Naive B cell (primary cell): Measurements from ENCODE around the gene CNTRL. TPM values are rescaled to one million over a fixed set of nuclear protein-coding genes. Genes with fewer than 3 reads are reported as not detected.
"Not testable (repeated sequence)": the region's sequence is repeated elsewhere in the genome, so short reads cannot be mapped to it uniquely, and the experiment has no call there.

Experiments used
- ATAC-seq, 2 donors: fragments of 150-1000 bp; cut with Tn5 transposase; 2 replicates each; pipeline ENCODE4 v1.10.0; 2021; ENCODE audit warnings: low read depth in 2 of 2, mild to moderate bottlenecking in 2 of 2, moderate library complexity in 2 of 2
- DNase-seq: peaks from one replicate; pipeline ENCODE4 v3.0.0; 2022
- H3K27ac Mint-ChIP-seq, 6 donors: one replicate each; pipeline ENCODE4 v1.8.0; 2020 to 2022; ENCODE audit warnings: mild to moderate bottlenecking in 6 of 6, mixed read lengths in 6 of 6, moderate library complexity in 5 of 6, inconsistent platforms in 2 of 6
- H3K27me3 Mint-ChIP-seq, 3 donors: one replicate each; pipeline ENCODE4 v1.8.0; 2021 to 2022; ENCODE audit warnings: mixed read lengths in 3 of 3, mild to moderate bottlenecking in 1 of 3
- H3K36me3 Mint-ChIP-seq, 2 donors: one replicate each; pipeline ENCODE4 v1.8.0; 2020 to 2022; ENCODE audit warnings: mixed read lengths in 2 of 2, inconsistent platforms in 1 of 2, mild to moderate bottlenecking in 1 of 2
- H3K4me1 Mint-ChIP-seq, 3 donors: one replicate each; pipeline ENCODE4 v1.8.0; 2020 to 2022; ENCODE audit warnings: mixed read lengths in 3 of 3, inconsistent platforms in 1 of 3, mild to moderate bottlenecking in 1 of 3, moderate library complexity in 1 of 3
- H3K4me3 Mint-ChIP-seq, 8 donors: one replicate each; pipeline ENCODE4 v1.8.0; 2020 to 2022; ENCODE audit warnings: mild to moderate bottlenecking in 8 of 8, mixed read lengths in 8 of 8, moderate library complexity in 8 of 8, inconsistent platforms in 2 of 8
- H3K9me3 Mint-ChIP-seq, 7 donors: one replicate each; pipeline ENCODE4 v1.8.0; 2020 to 2022; ENCODE audit warnings: mixed read lengths in 7 of 7, mild to moderate bottlenecking in 5 of 7, inconsistent platforms in 2 of 7, moderate library complexity in 1 of 7
- polyA plus RNA-seq, 6 donors: library from polyadenylated mRNA; unstranded; fragments of 300-500 nt; fragmentation: Illumina TruSeq; gene quantifications; one replicate each; pipeline ENCODE4 v1.2.3, GENCODE V29; 2021; ENCODE audit warnings: low read depth in 6 of 6

Gene CNTRL
- 10 to 100 TPM in 5 of 6 donors, 1 to 10 TPM in 1; 7.5 to 43.2 (median 20.5) TPM for polyA plus RNA-seq

DNA sequence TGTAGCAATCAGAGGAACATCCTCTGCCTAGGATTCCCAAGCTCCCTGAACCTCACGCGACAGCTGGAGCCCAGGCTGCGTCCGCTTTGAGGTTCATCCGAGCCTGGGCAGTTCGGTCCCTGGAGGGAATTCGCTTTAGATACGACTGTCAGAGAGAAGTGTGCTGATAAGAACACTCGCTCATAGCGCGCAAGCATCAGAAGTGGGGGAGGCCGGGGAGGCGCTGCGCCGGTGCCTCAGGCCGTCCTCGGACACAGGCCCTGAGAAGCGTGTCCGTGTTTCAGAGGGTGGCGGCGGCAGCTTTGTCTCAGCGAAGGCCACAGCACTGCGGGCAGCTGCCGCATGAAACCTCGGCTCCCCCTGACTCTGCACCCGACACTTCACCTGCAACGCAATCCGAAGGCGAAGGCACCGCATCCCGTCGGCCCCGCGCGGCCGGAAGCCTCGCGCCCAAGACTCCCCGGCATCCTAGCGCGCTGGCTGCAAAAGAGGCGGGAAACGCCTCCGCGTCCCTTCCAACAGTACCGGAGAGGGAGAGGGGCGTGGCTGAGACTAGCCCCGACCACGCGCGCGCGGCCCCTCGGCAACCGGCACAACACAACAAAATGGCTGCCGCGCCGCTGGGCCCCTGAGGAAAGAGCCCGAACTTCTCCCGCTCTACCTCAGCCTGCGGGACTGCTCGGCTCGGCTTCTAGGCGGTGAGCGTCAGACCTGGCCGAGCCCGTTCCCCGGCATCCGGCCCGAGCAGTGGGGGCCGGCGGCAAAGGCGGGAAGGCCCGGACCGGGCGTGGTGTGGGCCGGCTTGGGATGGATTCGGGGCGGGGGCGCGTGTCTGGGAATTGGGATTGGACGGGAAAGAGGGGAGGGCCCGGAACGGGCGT is at the start of gene CNTRL:
Gene CNTRL (plus strand): TSS at position 586 of the 881 bp plus-strand sequence. CDS start 13,372 bp downstream, outside the sequence.
- ATAC-seq, result peak; percentile 70 to 73
- Mint-ChIP-seq H3K27me3 (no peaks in the 10 kb centered on the region), H3K9me3 (peaks cover 0 to 2% (median 0%) of the 10 kb centered on the region in 7 donors), H3K4me1 (peaks cover 49 to 73% (median 63%) of the 10 kb centered on the region in 3 donors), H3K4me3 (peak within 1 kb of the TSS; percentile 92 to 100 (median 100)), H3K36me3 (no peaks in the 10 kb centered on the region), H3K27ac (peak within 1 kb of the TSS; percentile 90 to 99 (median 98))
- peak; percentile 76 for DNase-seq

GRCh38 chr9:121026260-121026691 is 48.5 kb upstream of the CNTRL start:
- Mint-ChIP-seq H3K4me3 (no peak overlapping the region), H3K4me1 (no peaks in the 10 kb centered on the region), H3K9me3 (peaks cover 0 to 4% (median 0%) of the 10 kb centered on the region in 7 donors), H3K27ac (peak overlapping the region in 1 of 6 donors; percentile 45), H3K36me3 (peaks cover 6 to 14% of the 10 kb centered on the region in 2 donors), H3K27me3 (no peaks in the 10 kb centered on the region)
- DNase-seq (no peak), ATAC-seq (no peak)

DNA sequence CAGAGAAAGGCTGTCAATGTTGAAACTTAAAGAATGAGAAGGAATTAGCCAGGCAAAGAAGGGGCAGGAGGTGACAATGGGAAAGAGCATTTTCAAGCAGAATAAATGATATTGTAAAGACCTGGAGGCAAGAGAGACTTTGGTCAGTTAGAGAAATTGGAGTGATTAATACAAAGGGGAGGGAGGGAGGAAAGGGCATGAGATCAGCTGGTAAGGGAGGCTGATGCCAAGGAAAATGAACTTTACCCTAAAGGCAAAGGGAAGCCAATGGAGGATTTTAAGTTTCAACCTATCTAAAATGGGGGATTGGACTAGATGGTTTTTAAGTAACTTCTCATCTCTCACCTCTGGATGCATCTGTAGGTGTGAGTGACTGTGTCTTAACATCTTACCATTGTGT is 48.0 kb upstream of the CNTRL start:
- no peaks in the 10 kb centered on the region for H3K4me1 Mint-ChIP-seq
- H3K4me3 Mint-ChIP-seq, result no peak overlapping the region
- no peak for DNase-seq
- peaks cover 6 to 14% of the 10 kb centered on the region in 2 donors for H3K36me3 Mint-ChIP-seq
- H3K27ac Mint-ChIP-seq, result peak overlapping the region in 2 of 6 donors; percentile 45 to 88
- no peak for ATAC-seq
- H3K9me3 Mint-ChIP-seq, result peaks cover 0 to 4% (median 0%) of the 10 kb centered on the region in 7 donors
- no peaks in the 10 kb centered on the region for H3K27me3 Mint-ChIP-seq

DNA sequence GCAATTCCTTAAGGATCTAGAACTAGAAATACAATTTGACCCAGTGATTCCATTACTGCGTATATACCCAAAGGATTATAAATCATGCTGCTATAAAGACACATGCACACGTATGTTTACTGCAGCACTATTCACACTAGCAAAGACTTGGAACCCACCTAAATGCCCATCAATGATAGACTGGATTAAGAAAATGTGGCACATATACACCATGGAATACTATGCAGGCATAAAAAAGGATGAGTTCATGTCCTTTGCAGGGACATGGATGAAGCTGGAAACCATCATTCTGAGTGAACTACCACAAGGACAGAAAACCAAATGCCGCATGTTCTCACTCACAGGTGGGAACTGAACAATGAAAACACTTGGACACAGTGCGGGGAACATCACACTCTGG is 46.5 kb upstream of the CNTRL start:
- not testable (repeated sequence) for H3K4me1 Mint-ChIP-seq, H3K27ac Mint-ChIP-seq, H3K4me3 Mint-ChIP-seq, H3K9me3 Mint-ChIP-seq, DNase-seq, H3K27me3 Mint-ChIP-seq, ATAC-seq
- peaks cover 6 to 13% of the 10 kb centered on the region in 2 donors for H3K36me3 Mint-ChIP-seq

- Mint-ChIP-seq H3K4me1 (no peaks in the 10 kb centered on the region), H3K27me3 (no peaks in the 10 kb centered on the region), H3K9me3 (peaks cover 0 to 4% (median 0%) of the 10 kb centered on the region in 7 donors), H3K27ac (peak overlapping the region in 1 of 6 donors; percentile 9), H3K36me3 (peaks cover 6 to 8% of the 10 kb centered on the region in 2 donors), H3K4me3 (no peak overlapping the region)
- no peak for ATAC-seq
- DNase-seq, result no peak
Measured at GRCh38 chr9:121029469-121029868, 45.3 kb upstream of the CNTRL start.

DNA sequence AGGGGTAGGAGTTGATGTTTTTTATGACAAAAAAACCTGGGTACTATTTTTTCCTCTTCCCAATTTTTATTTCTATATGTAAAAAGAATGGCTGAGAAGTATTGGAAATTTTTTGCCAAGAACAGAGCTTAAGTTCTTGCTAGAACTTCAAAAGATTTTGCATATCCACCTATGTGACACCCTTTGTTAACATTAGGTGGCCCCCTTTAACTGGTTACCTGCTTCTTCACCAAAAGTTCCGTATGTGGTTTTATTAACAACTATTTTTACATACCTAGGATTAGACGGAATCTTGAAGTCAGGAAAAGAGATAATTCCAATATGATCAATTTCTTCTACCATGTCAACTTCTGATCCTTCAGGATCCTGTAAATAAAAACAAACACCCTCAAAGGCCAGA is 40.2 kb upstream of the CNTRL start:
- Mint-ChIP-seq H3K27me3 (no peaks in the 10 kb centered on the region), H3K27ac (no peak overlapping the region), H3K9me3 (peaks cover 0 to 5% (median 0%) of the 10 kb centered on the region in 7 donors), H3K4me3 (no peak overlapping the region), H3K36me3 (peaks cover 0 to 14% of the 10 kb centered on the region in 2 donors), H3K4me1 (no peaks in the 10 kb centered on the region)
- ATAC-seq (no peak), DNase-seq (no peak)

- H3K9me3 Mint-ChIP-seq, H3K36me3 Mint-ChIP-seq: not testable (repeated sequence)
Measured at GRCh38 chr9:121035717-121036116, 39.0 kb upstream of the CNTRL start.

GRCh38 chr9:121038362-121038761 is 36.4 kb upstream of the CNTRL start:
- Mint-ChIP-seq H3K27me3 (no peaks in the 10 kb centered on the region), H3K4me3 (no peak overlapping the region), H3K4me1 (no peaks in the 10 kb centered on the region), H3K9me3 (peaks cover 0 to 5% (median 0%) of the 10 kb centered on the region in 7 donors), H3K36me3 (peaks cover 0 to 8% of the 10 kb centered on the region in 2 donors), H3K27ac (no peak overlapping the region)
- DNase-seq (no peak), ATAC-seq (no peak)

More at GRCh38 chr9:121035717-121036116, 39.0 kb upstream of the CNTRL start:
- ATAC-seq, DNase-seq, H3K4me3 Mint-ChIP-seq, H3K4me1 Mint-ChIP-seq, H3K27me3 Mint-ChIP-seq, H3K27ac Mint-ChIP-seq: not testable (repeated sequence)

- Mint-ChIP-seq H3K27me3 (no peaks in the 10 kb centered on the region), H3K4me1 (no peaks in the 10 kb centered on the region), H3K9me3 (peaks cover 0 to 5% (median 0%) of the 10 kb centered on the region in 7 donors), H3K4me3 (no peak overlapping the region), H3K36me3 (peaks cover 0 to 8% of the 10 kb centered on the region in 2 donors), H3K27ac (peak overlapping the region in 1 of 6 donors; percentile 49)
- ATAC-seq, result no peak
- no peak for DNase-seq
Measured at GRCh38 chr9:121038804-121039203, 36.0 kb upstream of the CNTRL start.

DNA sequence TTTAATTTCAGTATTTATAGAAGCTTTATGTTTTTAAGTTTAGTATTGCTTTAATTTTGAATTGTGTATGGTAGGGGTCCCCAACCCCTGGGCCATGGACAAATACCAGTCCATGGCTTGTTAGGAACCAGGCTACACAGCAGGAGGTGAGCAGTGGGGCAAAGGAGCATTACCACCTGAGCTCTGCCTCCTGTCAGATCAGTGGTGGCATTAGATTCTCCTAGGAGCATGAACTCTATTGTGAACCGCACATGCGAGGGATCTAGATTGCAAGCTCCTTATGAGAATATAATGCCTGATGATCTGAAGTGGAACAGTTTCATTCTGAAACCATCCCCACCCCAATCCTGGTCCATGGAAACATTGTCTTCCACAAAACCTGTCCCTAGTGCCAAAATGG is 26.6 kb upstream of the CNTRL start:
- H3K9me3 Mint-ChIP-seq, result no peaks in the 10 kb centered on the region
- ATAC-seq, result no peak
- H3K27ac Mint-ChIP-seq, result no peak overlapping the region

DNA sequence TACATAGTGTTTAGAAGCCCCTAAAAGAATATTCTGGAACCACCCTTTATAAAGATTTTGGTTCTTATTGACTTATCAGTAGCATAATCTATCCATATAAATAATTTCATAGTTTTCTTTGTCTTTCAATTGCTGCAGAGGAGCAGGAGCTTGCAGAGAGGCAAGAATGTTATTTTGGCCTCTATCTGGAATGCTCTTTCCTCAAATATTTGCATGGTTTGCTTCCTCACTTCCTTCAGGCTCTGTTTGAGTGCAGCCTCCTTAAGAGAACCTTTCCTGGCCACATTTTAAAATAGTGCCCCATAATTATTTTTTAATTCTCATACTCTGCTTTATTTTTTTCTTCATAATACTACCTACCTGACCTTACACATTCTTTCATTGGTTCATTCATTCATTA is 26.1 kb upstream of the CNTRL start:
- H3K27ac Mint-ChIP-seq, result peak overlapping the region in 1 of 6 donors; percentile 54
- no peak overlapping the region for H3K4me3 Mint-ChIP-seq
- DNase-seq (no peak), ATAC-seq (no peak)
- H3K36me3 Mint-ChIP-seq, result no peaks in the 10 kb centered on the region
- no peaks in the 10 kb centered on the region for H3K27me3 Mint-ChIP-seq
- no peaks in the 10 kb centered on the region for H3K4me1 Mint-ChIP-seq
- H3K9me3 Mint-ChIP-seq, result no peaks in the 10 kb centered on the region

More for the DNA sequence above, 26.6 kb upstream of the CNTRL start:
- no peak for DNase-seq
- Mint-ChIP-seq H3K27me3 (no peaks in the 10 kb centered on the region), H3K4me1 (no peaks in the 10 kb centered on the region), H3K4me3 (no peak overlapping the region), H3K36me3 (no peaks in the 10 kb centered on the region)

DNA sequence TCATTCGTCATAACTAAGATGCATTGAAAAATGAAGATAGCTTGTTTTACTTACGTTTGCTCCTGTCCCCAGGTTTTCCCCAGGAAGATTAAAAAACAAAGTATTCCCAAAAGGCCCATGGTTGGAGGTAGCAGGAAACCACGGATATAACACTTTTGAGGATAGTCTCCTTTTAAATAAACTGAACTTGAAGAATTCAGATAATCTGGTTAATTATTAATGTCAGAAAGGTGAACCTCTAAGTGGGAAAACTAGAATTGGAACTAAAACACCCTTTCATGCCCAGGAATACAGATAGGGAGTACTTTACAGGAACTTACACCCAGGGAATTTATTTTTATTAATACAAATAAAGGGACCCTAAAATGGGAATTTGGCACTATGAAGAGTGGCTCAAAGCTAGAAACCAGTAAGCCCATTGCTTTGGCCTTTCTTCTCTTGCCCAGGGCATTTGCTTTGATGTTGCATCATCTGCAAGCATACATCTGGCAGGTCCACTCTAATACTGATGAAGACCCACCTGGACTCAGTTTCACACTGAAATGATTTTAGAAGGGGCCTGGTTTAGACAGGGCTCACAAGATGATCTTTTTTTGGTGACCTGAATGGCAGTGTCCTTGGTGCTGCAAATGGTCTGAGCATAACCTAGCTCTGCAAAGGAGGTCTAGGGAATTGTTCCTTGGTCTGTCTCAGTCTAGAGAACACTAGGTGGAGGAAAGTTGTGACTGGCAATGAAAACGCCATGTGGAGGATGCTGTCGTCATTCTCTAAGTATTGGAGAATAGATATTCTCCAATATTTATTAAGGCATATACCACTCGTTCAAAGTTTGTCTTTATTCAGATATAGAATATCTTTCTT is 24.4 kb upstream of the CNTRL start, which contains the start of gene C5:
Gene C5 (minus strand): TSS at position 148 of the 861 bp plus-strand sequence. CDS start 29 bp downstream, at position 119.
- no peak within 1 kb of the TSS for H3K4me3 Mint-ChIP-seq
- ATAC-seq, result no peak
- H3K4me1 Mint-ChIP-seq, result no peaks in the 10 kb centered on the region
- peaks cover 0 to 2% (median 0%) of the 10 kb centered on the region in 7 donors for H3K9me3 Mint-ChIP-seq
- H3K27me3 Mint-ChIP-seq, result no peaks in the 10 kb centered on the region
- no peak for DNase-seq
- no peaks in the 10 kb centered on the region for H3K36me3 Mint-ChIP-seq
- H3K27ac Mint-ChIP-seq, result no peak within 1 kb of the TSS

DNA sequence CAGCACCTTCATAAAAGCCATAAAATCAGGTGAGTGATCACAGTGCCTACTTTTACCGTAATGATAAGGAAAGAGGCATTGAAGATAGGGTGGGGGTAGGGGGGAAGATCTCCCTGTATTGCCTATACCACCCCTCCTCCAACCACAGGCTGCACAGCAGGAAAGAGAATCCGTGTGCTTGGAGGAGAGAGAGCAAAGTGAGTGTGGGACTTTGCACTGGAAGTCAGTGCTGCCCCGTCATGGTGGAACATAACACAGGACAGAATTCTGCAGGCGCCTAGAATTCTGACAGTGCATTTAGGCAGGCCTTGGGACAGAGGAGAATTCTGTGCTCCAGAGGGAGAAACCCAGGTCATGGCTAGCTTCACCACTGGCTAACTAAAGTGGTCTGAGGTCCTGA is 21.2 kb upstream of the CNTRL start:
- H3K27me3 Mint-ChIP-seq, result no peaks in the 10 kb centered on the region
- peaks cover 0 to 20% of the 10 kb centered on the region in 2 donors for H3K36me3 Mint-ChIP-seq
- ATAC-seq (no peak), DNase-seq (no peak)
- H3K4me3 Mint-ChIP-seq, result no peak overlapping the region
- no peak overlapping the region for H3K27ac Mint-ChIP-seq
- H3K9me3 Mint-ChIP-seq, result peaks cover 0 to 18% (median 3%) of the 10 kb centered on the region in 7 donors
- H3K4me1 Mint-ChIP-seq, result no peaks in the 10 kb centered on the region
